ENCODE data around the gene KRTAP10-6.
"Not testable (repeated sequence)": the region's sequence is repeated elsewhere in the genome, so short reads cannot be mapped to it uniquely, and the experiment has no call there.

Gene KRTAP10-6

GRCh38 chr21:44576025-44576420 is 16.3 kb downstream of the KRTAP10-6 start:
- no peak for DNase-seq (ENCODE audit: low spot score)

GRCh38 chr21:44575307-44576024 is 16.8 kb downstream of the KRTAP10-6 start:
- DNase-seq (ENCODE audit: low spot score), result no peak

- no peak for DNase-seq (ENCODE audit: low spot score)
Measured at GRCh38 chr21:44574457-44575306, 17.6 kb downstream of the KRTAP10-6 start.

GRCh38 chr21:44573630-44574456 is 18.5 kb downstream of the KRTAP10-6 start, which contains the start of gene KRTAP10-4:
Gene KRTAP10-4, plus strand, starts transcription at chr21:44573729. Its CDS starts 30 bp downstream, at chr21:44573759.
- DNase-seq (ENCODE audit: low spot score), result not testable (repeated sequence)

- no peak for DNase-seq (ENCODE audit: low spot score)
Measured at GRCh38 chr21:44572959-44573583, 19.2 kb downstream of the KRTAP10-6 start.

GRCh38 chr21:44571844-44572782 is 20.2 kb downstream of the KRTAP10-6 start:
- no peak for DNase-seq (ENCODE audit: low spot score)

GRCh38 chr21:44571296-44571695 is 21.0 kb downstream of the KRTAP10-6 start:
- DNase-seq (ENCODE audit: low spot score), result no peak

- DNase-seq (ENCODE audit: low spot score), result no peak
Measured at GRCh38 chr21:44569861-44570517, 22.3 kb downstream of the KRTAP10-6 start.

GRCh38 chr21:44568667-44569556 is 23.4 kb downstream of the KRTAP10-6 start:
- no peak for DNase-seq (ENCODE audit: low spot score)

GRCh38 chr21:44568261-44568660 is 24.0 kb downstream of the KRTAP10-6 start:
- no peak for DNase-seq (ENCODE audit: low spot score)

GRCh38 chr21:44567481-44568171 is 24.7 kb downstream of the KRTAP10-6 start:
- DNase-seq (ENCODE audit: low spot score), result no peak

GRCh38 chr21:44566403-44566802 is 25.9 kb downstream of the KRTAP10-6 start:
- no peak for DNase-seq (ENCODE audit: low spot score)

GRCh38 chr21:44564886-44565598 is 27.3 kb downstream of the KRTAP10-6 start:
- no peak for DNase-seq (ENCODE audit: low spot score)

- no peak for DNase-seq (ENCODE audit: low spot score)
Measured at GRCh38 chr21:44564099-44564498, 28.2 kb downstream of the KRTAP10-6 start.

- no peak for DNase-seq (ENCODE audit: low spot score)
Measured at GRCh38 chr21:44558695-44559094, 33.6 kb downstream of the KRTAP10-6 start, which contains the start of gene KRTAP10-3. Gene KRTAP10-3, minus strand, starts transcription at chr21:44558795. Its CDS starts 80 bp downstream, at chr21:44558715.

GRCh38 chr21:44558329-44558675 is 34.0 kb downstream of the KRTAP10-6 start:
- DNase-seq (ENCODE audit: low spot score), result not testable (repeated sequence)

- no peak for DNase-seq (ENCODE audit: low spot score)
Measured at GRCh38 chr21:44557491-44558328, 34.6 kb downstream of the KRTAP10-6 start.

Measured in HuH-7.5 (cell line).